Adrenal gland (tissue), 12 donors: ENCODE results near the gene DMD. TPM values are rescaled to one million over a fixed set of nuclear protein-coding genes. Genes with fewer than 3 reads are reported as not detected.

ENCODE experiments used
- DNase-seq, 7 donors: peaks; one replicate each; pipeline ENCODE4 v3.0.0-alpha.2; 2019 to 2020
- H3K27ac ChIP-seq, 5 donors: fragments of 200-600 bp; sonication (generic) in 4 of 5; 1 replicate in 3 of 5; 2 replicates in 2 of 5; pipeline versions ENCODE4 v1.5.1 to v1.8.0; 2016 to 2020; ENCODE audit warnings: mild to moderate bottlenecking in 1 of 5
- H3K27me3 ChIP-seq: fragments of 200-600 bp; 2 replicates; pipeline ENCODE4 v1.8.0; 2021
- H3K36me3 ChIP-seq, 2 donors: fragments of 200-600 bp; replicated peaks in 1 of 2; 1 replicate in 1 of 2; 2 replicates in 1 of 2; pipeline versions ENCODE4 v1.5.1 to v1.8.0; 2018 to 2022
- H3K4me1 ChIP-seq, 2 donors: fragments of 200-600 bp; replicated peaks in 1 of 2; 1 replicate in 1 of 2; 2 replicates in 1 of 2; pipeline versions ENCODE4 v1.5.1 to v1.8.0; 2018 to 2021
- H3K4me3 ChIP-seq, 4 donors: fragments of 200-600 bp; sonication (generic) in 3 of 4; one replicate each; pipeline ENCODE4 v1.5.1; 2016 to 2018
- H3K9me3 ChIP-seq, 3 donors: fragments of 200-600 bp; sonication (generic) in 1 of 3; replicated peaks in 1 of 3; 1 replicate in 2 of 3; 2 replicates in 1 of 3; pipeline versions ENCODE4 v1.5.1 to v1.8.0; 2016 to 2021
- CTCF ChIP-seq, 6 experiments: fragments of 450-650 bp in 4 of 6; fragments of 200-600 bp in 2 of 6; sonication (generic) in 1 of 6; IDR thresholded peaks; 1 replicate in 5 of 6; 2 replicates in 1 of 6; pipeline versions ENCODE4 v1.5.1 to v1.8.0; 2016 to 2021; ENCODE audit warnings: antibody characterized with exemption in 6 of 6, mild to moderate bottlenecking in 2 of 6, moderate library complexity in 1 of 6
- POLR2A ChIP-seq, 2 donors: fragments of 450-650 bp; IDR thresholded peaks; one replicate each; pipeline ENCODE4 v1.6.1; 2017; ENCODE audit warnings: antibody characterized with exemption in 2 of 2, mild to moderate bottlenecking in 2 of 2, moderate library complexity in 1 of 2
- WGBS, 4 donors: extraction: QIAGEN DNeasy Blood & Tissue Kit in 2 of 4; methylation state at CpG; one replicate each; pipeline versions ENCODE4 v1.1.5 to v1.1.7; 2013 to 2017; 5-methylcytosine and 5-hydroxymethylcytosine counted together
- intact Hi-C, 2 donors: fragments of 100-400 bp; cut with DNase I; formaldehyde crosslinking; loops; one replicate each; pipeline versions ENCODE4 v1.14.1 to v1.15.0; 2022 to 2023
- polyA plus RNA-seq, 3 donors: library from polyadenylated mRNA; stranded (reverse); fragments of 200-250 nt in 2 of 3; fragments of 350-450 nt in 1 of 3; fragmentation: Illumina TruSeq in 1 of 3; extraction: RNeasy Lipid Tissue Mini Kit (QIAGEN cat#74804) in 1 of 3; gene quantifications; one replicate each; pipeline ENCODE4 v1.2.3, GENCODE V29; 2013 to 2014
- total RNA-seq, 9 donors: library from RNA; depleted of rRNA in 4 of 9; stranded (reverse); fragments of >200 nt in 4 of 9; fragments of 120-200 nt in 1 of 9; fragmentation: NEBNext Ultra II Directional in 1 of 9; extraction: Animal tissue kit (Norgen Biotek cat#: 25700) in 1 of 9; gene quantifications; one replicate each; pipeline versions ENCODE4 v1.1.0 to v1.2.4, GENCODE V29; 2013 to 2023
- donor health status: healthy with polysubstance abuse.
- donor health status: Bipolar disorder and iron deficiency.
- donor health status: DM: yes; HTN: yes; CAD: no.
- donor health status: DM: no; HTN: no; CAD: no.
- donor health status: DM: no; HTN: no; CAD: no.
- donor health status: DM: yes; HTN: yes; CAD: no.

The DMD gene
- total and polyA plus RNA-seq, 12 donors = 14.6 to 89.7 (median 36.2) TPM

DNA sequence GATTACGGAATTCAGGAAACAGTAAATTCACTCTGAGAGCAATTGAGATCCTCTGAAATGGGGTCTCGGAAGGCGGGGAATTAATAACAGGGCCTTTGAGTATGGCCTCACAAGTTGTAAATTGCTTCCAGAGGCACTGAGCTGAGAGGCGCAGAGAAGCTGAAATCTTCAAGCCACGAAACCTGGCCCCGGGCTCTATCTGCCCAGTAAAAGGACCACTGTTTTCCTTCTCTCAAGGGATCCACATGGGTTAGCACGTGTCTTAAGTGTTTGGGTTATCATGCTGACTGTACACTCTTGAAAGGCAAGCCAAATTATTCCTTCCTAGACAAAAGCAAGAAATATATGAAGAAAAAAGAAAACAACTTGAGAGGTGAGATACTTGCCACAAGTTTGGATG is 1126.6 kb downstream of the DMD start:
- Histone ChIP-seq H3K27ac (no peak overlapping the region), H3K9me3 (no peaks in the 10 kb centered on the region), H3K4me1 (no peaks in the 10 kb centered on the region), H3K4me3 (no peak overlapping the region), H3K36me3 (no peaks in the 10 kb centered on the region), H3K27me3 (no peaks in the 10 kb centered on the region)
- TF ChIP-seq CTCF (IDR thresholded peaks at IDR 0.05) (no peak), POLR2A (IDR thresholded peaks at IDR 0.05) (no peak)
- intact Hi-C loops = no loop called here
- 72 to 93% (median 81%) methylated on average over 6 to 7 of the region's 7 CpGs for WGBS, 4 donors
- no peak for DNase-seq

DNA sequence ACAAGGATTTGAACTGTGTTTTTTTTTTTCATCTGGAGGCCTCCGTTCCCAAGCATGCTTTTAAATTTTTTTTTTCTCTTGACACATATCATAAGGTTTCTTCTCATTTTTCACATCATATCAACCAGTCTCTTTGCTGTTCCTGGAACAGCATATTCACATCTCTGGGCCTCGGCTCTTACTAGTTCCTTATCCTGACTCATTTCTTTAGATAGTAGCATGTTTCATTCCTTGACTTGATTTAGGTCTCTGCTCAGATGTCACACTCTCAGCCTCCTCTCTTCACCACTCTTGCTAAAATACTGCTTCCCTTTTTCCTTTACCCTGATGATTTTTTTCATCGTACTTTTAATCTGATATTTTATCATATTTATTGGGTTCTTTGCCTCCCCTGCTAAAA is 1163.1 kb downstream of the DMD start:
- intact Hi-C loops = no loop called here
- TF ChIP-seq CTCF (IDR thresholded peaks at IDR 0.05) = no peak
- no peak for TF ChIP-seq POLR2A (IDR thresholded peaks at IDR 0.05)
- Histone ChIP-seq H3K27ac (no peak overlapping the region), H3K9me3 (no peaks in the 10 kb centered on the region), H3K27me3 (no peaks in the 10 kb centered on the region), H3K36me3 (no peaks in the 10 kb centered on the region), H3K4me1 (no peaks in the 10 kb centered on the region), H3K4me3 (no peak overlapping the region)
- no peak for DNase-seq
- 76 to 91% (median 83%) methylated on average over 3 of the region's 3 CpGs for WGBS, 4 donors

DNA sequence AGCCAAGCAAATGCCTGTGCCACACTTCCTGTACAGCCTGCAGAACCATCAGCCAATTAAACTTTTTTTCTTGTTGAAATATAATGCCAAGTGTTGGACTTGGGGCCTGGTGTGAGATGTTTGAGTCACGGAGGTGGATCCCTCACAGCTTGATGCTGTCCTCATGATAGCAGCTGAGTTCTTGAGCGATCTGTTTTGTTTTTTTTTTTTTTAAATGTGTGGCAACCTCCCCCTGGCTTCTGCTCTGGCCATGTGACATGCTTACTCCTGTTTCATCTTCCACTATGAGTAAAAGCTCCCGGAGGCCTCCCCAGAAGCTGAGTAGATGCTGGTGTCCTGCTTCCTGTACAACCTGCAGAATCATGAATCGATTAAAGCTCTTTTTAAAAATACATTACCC is 1166.2 kb downstream of the DMD start:
- 66 to 93% (median 91%) methylated on average over 4 of the region's 4 CpGs for WGBS, 4 donors
- intact Hi-C loops = no loop called here
- no peak for DNase-seq
- Histone ChIP-seq H3K36me3 (no peaks in the 10 kb centered on the region), H3K27me3 (no peaks in the 10 kb centered on the region), H3K9me3 (no peaks in the 10 kb centered on the region), H3K27ac (no peak overlapping the region), H3K4me3 (no peak overlapping the region), H3K4me1 (no peaks in the 10 kb centered on the region)
- TF ChIP-seq CTCF (IDR thresholded peaks at IDR 0.05) (no peak), POLR2A (IDR thresholded peaks at IDR 0.05) (no peak)

GRCh38 chrX:32041181-32041580 is 1170.2 kb downstream of the DMD start:
- Histone ChIP-seq H3K27ac (no peak overlapping the region), H3K4me1 (no peaks in the 10 kb centered on the region), H3K9me3 (no peaks in the 10 kb centered on the region), H3K27me3 (no peaks in the 10 kb centered on the region), H3K36me3 (no peaks in the 10 kb centered on the region), H3K4me3 (no peak overlapping the region)
- WGBS, 4 donors = 77 to 92% (median 83%) methylated on average over 3 to 4 of the region's 4 CpGs
- DNase-seq = no peak
- intact Hi-C loops = no loop called here
- TF ChIP-seq POLR2A (IDR thresholded peaks at IDR 0.05) (no peak), CTCF (IDR thresholded peaks at IDR 0.05) (no peak)
